Dermis blood vessel endothelial cell (primary cell): ENCODE results near the gene RUNX1. TPM values are rescaled to one million over a fixed set of nuclear protein-coding genes. Genes with fewer than 3 reads are reported as not detected.
"Not testable (repeated sequence)": the region's sequence is repeated elsewhere in the genome, so short reads cannot be mapped to it uniquely, and the experiment has no call there.

Experiments
- DNase-seq: peaks from one replicate; pipeline ENCODE4 v3.0.0; 2010
- total RNA-seq: library from RNA; depleted of rRNA; stranded (reverse); fragments of >200 nt; gene quantifications from 2 replicates; pipeline ENCODE4 v1.2.3, GENCODE V29; 2014

Gene RUNX1
- total RNA-seq, 1 donor from 2014 or later = 1.7 TPM

DNA sequence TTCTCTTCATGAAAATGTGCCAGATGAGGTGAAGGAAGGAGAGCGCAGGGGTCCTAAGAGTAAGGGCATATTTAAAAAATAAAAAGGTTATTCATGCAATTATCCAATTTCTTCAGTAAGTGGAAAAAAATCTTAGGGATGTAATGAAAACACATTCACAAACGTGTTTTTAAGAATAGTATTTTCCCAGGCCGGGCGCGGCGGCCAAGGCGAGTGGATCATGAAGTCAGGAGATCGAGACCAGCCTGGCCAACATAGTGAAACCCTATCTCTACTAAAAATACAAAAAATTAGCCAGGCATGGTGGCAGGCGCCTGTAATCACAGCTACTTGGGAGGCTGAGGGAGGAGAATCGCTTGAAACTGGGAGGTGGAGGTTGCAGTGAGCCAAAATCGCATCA lies 82.2 kb downstream of the RUNX1 start:
- not testable (repeated sequence) for DNase-seq

DNA sequence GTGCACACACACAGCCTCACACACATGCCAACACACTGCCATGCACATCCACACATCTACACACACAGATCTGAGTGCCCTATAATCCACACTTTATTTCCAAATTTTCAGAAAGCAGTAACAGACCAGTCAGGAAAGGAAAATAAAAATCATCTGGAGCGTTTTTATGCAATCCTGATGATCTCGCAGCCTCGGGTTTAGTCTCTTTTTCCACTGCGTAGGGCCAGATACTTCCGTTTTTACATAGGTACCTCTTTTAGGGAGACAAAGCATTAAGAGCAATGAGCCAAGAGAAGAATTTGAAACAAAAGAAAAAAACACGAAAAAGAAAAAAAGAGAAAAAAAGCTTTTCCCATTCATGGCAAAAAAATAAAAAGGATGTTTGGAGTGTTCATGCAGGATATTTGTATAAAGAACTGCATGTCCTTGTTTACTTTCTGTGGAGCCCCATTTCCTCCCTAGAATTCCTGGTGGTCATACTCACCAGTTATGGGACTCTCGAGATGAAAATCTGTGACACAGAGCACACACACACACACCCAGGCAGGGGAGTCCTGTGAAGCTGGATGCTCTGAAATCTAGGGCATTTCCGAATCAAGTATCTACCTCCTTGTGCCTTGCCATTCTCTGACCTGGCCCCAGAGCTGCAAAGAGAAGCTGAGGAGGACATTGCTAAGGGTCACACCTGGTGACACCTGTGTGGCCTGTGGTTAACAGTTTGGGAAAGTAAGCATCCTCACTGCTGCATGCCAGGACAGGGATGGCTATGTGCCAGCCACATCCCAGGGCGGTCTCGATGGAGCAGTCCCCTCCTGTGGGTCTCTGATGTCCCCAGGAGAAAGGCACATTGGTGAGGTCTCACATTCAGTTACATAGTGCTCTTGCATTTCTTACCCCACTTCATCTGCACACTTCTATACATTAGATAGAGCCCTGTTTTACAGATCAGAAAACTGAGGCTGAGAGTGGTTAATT lies 83.6 kb downstream of the RUNX1 start:
- no peak for DNase-seq

GRCh38 chr21:34962586-34963222 lies 86.4 kb downstream of the RUNX1 start:
- no peak for DNase-seq

GRCh38 chr21:34962136-34962535 lies 87.0 kb downstream of the RUNX1 start:
- DNase-seq = no peak

GRCh38 chr21:34960687-34961086 lies 88.4 kb downstream of the RUNX1 start:
- no peak for DNase-seq

DNA sequence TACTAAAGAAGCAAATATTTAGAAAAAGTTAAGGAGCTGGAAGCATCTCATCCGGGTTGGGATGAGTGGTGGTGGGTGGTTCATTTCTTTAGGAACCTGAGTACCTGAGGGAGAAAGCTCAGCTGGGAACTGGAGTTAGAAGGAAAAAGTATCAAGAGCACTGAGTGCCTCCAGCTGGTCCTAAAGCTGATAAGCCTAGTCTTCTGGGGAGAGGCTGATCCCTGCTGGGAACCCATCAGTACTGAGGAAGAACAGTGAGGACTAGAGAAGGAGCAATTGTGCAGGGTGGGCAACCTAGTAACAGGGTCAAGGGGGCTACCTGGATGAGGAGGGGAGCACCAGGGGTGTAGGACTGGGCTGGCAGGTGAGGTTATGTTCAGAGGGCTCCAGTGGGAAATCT lies 89.5 kb downstream of the RUNX1 start:
- no peak for DNase-seq

DNA sequence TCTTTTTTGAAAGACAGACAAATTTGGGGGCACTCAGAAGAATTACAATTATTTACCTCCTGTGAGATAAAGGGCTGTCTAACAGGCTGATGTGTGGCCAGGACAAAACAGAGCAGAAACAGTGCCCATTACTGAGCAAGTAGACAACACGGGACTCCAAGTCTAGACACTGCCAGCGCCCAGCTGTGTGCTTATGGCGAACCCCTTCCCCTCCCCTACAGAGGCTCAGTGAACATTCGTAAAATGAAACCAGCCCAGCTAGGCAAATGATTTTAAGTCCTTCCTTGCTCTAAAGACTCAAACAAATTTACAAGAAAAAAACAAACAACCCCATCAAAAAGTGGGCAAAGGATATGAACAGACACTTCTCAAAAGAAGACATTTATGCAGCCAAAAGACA lies 91.1 kb downstream of the RUNX1 start:
- no peak for DNase-seq

- DNase-seq = no peak
Measured at GRCh38 chr21:34956416-34957316, 92.4 kb downstream of the RUNX1 start.

DNA sequence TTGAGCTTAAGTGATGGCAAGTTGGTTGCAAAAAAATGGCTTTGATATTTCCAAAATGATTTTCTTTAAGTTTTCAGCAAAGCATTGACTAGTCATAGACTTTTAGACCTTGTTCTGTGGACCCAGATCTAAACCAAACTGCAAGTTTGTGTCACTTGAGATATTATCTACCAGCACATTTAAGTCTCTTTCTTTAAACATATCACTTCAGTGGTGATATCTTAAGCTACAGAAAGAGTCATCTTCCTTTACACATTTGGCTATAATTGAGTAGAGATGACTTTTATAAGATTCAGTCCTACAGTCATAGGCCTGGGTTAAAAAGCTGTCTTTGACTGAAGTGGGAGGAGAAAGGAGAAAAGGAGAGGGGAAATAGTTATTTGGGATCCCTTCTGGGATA lies 95.2 kb downstream of the RUNX1 start:
- DNase-seq = no peak

DNA sequence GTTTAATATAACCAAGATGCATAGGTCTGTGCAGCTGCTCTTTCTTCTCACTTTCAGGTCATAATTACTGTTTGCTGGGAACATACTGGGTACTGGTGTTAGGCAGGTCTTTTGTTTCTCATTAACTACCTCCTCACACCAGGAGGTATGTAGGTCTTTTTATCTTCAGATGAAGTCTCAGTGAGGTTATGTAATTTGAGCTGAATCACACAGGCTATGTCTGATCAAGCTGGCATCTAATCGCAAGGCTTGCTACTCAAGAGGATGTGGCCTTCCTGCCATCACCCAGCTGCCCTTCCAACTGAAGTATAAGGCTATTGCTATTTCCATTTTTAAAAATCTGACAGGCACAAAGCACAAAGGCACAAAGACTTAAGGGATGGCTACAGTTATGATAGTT lies 96.4 kb downstream of the RUNX1 start:
- no peak for DNase-seq

DNA sequence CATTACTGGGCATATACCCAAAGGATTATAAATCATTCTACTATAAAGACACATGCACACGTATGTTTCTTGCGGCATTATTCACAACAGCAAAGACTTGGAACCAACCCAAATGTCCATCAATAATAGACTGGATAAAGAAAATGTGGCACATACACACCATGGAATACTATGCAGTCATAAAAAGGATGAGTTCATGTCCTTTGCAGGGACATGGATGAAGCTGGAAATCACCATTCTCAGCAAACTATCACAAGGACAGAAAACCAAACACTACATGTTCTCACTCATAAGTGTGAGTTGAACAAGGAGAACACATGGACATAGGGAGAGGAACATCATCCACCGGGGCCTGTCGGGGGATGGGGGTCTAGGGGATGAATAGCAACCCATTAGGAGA lies 97.2 kb downstream of the RUNX1 start:
- not testable (repeated sequence) for DNase-seq

- no peak for DNase-seq
Measured at GRCh38 chr21:34950980-34951379, 98.1 kb downstream of the RUNX1 start.

GRCh38 chr21:34949499-34949898 lies 99.6 kb downstream of the RUNX1 start:
- no peak for DNase-seq

DNA sequence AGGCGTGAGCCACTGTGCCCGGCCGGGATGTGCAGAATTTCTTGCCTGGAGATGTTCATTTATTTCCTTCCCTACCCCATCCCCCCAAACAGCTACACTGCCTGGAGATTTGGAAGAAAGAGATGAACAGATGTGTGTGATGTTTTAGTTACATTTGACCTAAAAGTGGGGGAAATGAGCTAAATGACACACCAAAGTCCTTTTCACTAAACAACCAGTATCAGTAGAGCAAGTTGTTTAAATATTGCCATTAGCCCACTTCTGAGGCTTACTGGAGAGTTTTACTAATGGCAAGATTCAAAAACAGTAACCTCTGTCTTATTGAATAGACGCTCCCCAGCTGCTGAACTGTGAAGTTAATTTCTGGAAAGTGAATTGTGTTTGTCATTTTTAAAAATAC lies 100.1 kb downstream of the RUNX1 start:
- no peak for DNase-seq

- DNase-seq = no peak
Measured at GRCh38 chr21:34948157-34948556, 100.9 kb downstream of the RUNX1 start.

DNA sequence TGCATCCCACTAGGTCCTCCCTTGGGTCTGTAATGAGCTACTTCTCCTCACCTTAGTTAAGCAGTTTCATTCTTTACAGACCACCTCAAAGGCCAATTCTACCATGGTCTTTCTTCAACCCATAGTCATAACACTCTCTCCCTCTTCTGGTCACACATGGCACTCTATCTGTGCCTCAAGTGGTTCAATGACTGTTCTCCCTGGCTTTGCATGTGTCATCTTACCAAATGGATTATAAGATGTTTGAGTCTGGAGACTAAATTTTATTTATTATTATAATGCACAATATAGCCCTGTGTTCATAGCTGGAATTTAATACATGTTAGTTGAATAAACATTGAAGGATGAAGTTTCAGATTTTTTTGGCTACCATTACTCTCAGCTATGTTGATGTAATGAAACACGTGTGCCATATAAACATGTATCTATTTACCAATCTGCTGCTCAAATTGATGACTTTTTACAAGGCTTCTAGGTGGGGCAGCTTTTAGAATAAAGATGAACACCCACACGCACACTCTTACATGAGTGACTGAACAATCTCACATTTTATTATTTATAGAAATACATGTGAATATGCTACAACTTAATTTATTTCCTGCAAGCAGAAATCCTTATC lies 102.1 kb downstream of the RUNX1 start:
- no peak for DNase-seq

- no peak for DNase-seq
Measured at GRCh38 chr21:34946385-34946840, 102.7 kb downstream of the RUNX1 start.

GRCh38 chr21:34945288-34945687 lies 103.8 kb downstream of the RUNX1 start:
- DNase-seq = no peak

DNA sequence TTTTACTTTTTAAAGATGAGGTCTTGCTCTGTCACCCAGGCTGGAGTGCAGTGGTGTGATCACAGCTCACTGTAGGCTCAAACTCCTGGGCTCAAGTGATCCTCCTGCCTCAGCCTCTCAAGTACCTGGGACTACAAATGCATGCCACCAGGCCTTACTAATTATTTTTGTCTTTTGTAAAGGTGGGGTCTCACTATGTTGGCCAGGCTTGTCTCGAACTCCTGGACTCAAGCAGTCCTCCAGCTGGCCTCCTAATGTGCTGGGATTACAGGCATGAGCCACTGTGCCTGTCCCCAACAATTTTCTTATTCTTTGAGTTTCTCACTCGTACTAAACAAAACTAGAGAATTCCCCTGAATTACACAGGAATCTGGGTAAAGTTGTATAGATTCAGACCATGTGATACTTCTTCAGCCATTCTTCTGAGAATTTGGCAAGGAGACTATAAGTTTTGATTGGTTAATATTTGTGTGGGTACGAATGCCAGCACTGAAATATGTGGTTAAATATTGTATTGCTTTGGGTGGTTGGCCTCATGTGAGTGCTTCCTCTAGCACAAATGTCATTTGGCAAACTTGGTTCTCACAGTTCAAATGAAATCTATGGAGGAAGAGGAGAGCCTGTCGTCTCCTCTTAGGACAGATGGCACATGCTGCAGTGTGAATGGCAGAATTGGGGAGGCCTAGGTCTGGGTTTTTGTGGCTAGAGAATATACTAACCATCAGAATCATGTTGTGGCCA lies 104.9 kb downstream of the RUNX1 start:
- DNase-seq = no peak

GRCh38 chr21:34942911-34943310 lies 106.2 kb downstream of the RUNX1 start:
- no peak for DNase-seq

DNA sequence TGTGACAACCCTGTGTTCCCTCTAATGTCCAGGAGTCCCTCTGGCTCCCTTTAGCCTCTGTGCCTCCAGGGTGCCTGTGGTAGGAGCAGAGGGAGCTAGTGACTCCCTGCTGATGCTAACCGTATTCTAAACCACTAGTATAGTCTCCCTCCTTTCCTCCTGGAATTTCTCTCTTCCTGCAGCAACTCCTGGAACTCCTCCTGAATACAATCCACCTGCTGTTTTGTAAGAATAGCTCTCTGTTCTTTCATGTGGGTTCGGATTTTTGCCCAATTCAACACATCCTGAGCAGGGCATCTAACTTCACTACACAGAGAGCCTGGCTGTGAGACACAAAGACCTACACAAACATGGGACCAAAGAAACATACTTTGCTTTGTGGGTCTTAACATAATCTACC lies 107.9 kb downstream of the RUNX1 start:
- no peak for DNase-seq
